Hematopoietic multipotent progenitor cell treated with erythropoietin and hydrocortisone succinate and interleukin-3 and kit ligand, for 4 days (in vitro differentiated cells): ENCODE measurements around the gene FKRP.
A peak's percentile ranks its signal among the peaks of the same experiment; 100 is the strongest.

ENCODE experiments used
- DNase-seq: peaks from one replicate; pipeline ENCODE4 v3.0.0-alpha.2; 2015

Gene FKRP

DNA sequence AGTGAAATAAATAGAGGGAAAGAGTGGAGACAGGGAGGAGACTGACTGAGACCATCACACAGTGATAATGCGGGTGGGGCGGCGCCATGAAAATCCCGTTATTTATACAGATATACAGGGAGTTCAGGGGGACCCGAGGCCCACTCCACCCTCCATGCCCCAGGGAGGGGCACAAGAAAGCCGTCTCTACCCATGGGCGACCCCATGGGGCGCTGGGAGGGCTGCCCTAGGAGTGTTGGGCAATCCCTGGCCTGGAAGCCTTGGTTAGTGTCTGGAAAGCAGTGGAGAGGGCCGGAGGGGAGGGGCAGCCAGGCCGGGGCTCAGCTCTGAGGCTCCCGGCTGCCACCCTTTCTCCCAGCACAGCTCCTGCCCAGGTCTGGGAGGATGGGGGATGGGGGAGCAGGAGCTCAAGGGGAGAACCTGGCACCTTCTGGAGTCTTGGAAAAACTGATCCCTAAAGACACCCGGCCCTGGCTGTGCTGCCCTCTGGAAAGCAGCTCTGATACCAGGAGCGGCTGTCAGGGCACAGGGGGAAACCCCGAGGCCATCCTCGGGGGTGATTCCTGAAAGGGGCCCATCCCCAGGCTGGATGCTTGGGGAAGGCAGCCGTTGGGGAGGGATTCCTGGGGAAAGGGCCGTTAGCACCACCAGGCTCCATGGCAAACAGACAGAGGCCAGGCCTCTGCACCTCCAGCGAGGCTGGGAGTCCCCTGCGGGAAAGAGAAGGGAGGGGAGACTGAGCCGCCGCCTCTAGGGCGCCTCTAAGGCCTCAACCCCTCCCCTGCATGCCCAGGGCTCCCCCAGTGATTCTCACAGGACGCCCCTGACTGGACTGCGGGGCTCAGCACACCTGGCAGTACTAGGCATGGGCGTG is 26.0 kb upstream of the FKRP start:
- no peak for DNase-seq

DNA sequence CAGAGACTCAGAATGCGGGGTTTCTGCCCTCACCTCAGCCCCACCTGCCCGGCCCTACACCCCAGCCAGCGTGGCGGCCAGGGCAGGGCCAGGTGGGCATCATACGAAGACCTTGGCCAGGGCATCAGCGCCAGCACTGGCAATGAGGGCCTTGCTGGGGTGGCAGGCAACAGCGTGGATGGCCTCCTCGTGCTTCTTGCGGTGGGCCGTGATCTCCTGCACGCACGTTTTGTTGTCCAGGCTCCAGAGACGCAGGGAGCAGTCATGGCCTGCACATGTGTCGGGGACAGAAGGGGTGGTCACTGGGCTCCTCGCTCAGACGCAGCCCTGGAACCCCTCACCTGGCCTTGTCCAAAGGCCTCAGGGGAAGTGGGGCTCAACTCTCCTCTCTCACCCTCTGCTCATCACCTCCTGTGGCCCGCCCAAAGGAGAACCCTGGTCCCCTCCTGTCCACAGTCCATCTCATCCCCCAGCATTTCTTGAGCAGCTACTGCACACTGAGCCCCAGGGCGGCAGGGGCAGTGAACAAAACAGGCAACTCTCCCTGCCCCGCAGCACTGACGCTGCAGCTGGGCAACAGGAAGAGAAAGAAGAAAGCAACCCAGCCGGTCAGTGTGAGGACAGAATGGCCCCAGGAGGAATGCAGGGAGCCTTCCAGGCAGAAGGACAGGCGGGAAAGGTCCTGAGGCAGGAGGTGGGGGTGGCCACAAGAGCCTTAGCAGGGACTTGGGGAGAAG is 25.2 kb upstream of the FKRP start:
- no peak for DNase-seq

DNA sequence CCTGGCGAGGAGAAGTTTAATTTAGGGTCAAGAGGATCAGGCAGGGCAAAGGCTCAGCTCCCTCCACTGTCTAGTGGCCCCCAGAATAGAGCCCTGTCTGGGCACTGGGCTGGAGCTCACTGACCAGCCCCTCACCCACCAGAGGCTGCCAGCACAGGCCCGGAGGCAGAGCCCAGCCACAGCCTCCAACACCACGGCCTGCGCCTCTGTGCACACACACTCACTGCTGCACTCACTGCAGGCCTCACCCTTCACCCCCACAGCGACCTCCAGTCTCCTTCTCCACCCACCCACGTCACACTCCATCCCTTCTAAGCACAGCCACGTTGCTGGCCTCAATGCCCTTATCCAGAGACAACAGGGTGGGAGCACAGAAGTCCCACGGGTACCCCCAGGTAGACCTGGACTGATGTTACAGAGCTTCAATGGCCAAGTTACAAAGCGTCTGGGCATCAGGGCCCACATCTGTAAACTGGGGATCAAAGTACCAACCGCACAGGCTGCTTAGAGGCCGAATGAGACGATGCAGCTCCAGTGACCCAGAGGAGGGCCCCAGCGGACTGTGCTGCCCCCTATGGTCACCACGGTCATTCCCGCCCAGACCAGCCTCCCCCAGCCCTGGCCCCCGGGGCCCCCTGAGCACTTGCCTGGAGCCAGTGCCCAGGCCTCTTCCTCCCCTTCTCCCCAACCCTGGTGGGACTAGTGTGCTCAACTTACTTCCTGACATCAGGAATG is 24.4 kb upstream of the FKRP start:
- DNase-seq = no peak

DNA sequence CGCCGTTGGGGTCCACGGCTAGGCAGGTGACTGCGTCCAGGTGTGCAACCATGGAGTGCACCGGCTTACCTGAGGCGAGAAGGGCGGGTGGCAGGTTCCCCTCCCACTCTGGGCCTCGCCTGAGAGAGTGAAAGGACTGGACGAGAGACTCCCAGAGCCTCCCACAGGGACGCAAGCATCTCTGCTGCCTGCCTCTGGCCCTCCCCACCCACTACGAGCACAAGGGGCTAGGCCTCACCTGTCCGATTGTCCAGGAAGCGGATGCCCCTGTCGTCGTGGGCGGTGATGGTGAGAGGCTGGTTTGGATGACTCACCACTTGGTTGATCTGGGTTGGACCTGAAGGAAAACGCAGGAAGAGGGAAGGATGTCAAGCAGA is 23.9 kb upstream of the FKRP start:
- DNase-seq = no peak

DNA sequence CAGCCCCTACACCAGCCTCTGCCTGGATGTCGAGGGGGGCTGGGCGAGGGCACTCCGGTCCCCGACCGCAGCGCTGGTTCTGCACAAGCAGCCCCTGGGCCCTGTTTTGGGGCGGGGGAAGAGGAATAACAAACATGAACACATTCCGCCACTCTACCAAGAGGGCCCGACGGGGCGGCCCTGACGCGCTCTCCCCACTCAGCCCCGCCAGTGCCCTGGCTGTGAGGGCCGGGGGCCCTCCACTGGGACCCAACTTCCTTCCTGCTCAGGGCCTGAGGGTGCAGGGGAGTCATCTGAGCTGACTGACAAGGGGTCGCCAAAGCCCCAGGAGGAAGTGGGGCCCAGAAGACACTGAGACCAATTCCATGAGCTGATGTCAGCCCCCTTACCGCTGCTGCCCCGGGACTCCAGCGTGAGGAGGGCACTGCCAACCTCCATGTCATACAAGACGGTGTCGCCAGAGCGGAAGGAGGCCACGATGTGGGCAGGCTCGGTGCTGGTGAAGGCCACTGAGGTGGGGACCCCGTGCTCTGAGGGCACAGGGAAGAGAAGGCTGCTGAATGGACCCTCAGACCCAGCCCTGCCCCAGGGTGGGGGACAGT is 23.3 kb upstream of the FKRP start:
- DNase-seq = peak; percentile 46

DNA sequence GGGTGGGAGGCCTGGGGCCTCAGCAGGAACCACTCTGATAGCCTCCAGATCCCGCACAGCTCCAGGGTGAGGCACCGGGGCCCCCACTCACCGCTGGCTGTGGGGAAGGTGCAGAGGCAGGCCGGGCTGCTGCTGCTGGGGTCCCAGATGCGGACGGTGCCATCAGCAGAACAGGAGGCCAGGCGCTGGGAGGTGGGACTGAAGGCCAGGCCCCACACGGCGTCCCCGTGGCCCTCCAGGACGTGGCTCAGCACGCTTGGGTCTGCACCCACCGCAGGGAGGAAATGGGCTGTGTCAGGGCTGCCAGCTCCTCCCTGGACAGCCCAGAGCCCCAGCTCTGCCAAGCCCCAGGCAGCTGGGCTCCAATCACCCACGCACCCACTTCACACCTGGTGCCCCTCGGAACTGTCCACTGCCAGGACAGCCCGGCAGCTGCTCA is 22.8 kb upstream of the FKRP start:
- DNase-seq = peak; percentile 66

DNA sequence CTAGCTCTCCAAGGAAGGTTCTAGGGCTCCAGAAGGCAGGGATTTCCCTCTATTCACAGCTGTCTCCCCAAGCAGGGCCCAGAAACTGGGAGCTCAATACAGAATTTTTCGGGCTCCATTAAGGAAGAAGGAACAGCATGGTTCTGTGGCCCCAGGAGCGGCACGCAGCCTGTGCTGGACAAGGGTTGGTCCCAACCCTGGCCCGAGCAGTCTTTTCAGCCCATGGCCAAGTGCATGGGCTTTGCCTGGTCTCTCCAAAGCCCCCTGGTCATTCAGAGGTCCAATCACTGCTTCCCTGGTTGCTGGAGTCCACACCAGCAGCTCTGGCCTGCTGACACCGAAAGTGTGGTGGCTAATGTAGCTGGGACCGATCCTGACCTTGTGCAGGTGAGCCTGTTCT is 22.4 kb upstream of the FKRP start:
- no peak for DNase-seq

DNA sequence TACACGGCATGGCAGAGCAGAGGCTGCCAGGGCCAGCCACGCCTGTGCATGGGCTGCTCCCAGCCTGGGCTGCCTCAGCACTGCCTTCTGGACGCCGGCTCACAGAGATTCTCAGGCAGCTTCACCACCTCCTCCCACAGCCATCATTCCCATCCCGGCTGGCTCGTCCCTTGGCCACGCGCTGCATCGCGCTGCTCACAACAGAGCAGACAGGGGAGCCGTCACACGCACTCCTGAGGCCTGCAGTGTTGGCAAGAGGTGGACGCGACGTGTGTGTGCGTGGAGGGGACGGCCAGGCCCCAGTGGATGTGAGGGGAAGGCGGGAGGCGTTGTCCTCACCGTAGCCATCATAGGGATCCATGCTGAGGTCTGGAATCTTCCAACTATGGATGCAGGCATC is 21.4 kb upstream of the FKRP start:
- DNase-seq = no peak

DNA sequence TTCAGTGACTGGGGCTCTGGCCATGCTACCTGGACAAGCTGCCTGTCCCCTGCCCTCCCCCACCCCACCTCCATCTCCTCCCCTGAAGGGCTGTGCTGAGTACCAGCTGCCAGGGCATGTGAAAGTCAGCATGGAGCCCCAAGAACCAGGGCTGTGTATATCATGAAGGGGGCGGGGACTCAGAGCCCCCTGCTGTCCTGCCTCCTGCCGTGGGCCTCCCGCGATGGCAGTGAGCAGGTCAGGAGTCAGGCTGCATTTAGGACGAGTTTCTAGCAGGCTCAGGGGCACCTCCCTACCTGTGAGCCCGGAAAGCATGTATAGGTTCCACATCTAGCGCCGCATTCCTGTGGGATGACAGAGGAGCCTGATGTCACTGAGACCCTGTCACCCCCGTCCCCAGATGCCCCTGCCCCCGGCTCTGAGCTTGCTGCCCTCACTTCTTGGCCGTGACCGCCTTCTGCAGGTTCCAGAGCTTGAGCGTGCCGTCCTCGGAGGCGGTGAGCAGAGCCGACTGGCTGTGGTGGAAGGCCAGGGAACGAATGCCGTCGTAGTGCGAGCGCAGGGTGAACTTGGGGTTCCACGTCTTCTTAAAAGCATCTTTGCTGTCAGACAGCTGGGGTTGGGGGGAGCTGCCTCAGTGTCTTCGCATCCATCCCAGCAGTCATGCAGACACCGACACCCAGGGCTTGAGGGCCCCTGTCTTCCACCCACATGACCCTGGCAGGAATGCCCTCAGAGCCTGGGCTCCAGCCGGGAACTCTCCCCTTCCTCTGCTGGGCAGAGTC is 20.6 kb upstream of the FKRP start:
- DNase-seq = no peak

DNA sequence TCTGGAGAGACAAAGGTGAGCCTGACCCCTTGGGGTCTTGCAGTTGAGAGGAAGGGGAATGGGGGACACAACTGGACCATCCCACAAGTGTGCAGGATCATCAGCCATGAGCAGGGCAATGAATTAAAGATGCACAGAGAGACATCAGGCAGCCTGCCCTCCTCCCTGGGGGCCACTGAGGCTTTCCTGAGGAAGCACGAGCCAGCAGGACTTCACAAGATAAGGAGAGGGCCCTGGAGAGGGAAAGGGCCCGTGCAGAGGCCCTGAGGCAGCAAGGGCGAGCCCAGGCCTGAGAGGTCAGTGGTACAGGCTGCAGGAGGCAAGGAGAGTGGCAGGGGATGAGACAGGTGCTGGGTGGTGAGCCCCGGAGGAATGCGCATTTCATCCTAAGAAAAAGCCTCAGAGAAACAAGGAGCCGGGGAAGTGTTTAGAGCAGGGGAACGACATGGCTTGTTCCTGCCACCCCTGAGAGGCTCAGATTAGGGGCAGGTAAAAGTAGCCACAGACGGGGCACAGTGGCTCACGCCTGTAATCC is 19.9 kb upstream of the FKRP start:
- DNase-seq = no peak

DNA sequence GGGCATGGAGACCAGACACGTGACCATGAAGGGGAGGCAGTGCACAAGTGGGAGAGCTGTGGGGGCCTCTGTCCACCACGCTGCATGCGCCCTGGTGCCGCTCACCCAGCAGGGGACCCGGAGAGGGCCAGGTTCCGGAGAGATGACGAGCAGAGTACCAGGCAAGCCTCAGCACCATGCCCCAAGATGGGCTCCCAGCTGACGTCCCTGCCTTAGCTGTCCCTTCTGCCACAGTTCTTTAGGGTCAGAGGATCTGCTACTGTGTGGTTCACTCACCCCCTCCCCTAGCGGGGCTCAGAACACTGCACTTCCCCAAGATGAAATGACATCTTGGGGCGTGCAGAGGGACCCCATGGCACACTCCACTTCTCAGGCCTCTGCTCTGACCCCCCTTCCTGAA is 19.3 kb upstream of the FKRP start:
- no peak for DNase-seq

DNA sequence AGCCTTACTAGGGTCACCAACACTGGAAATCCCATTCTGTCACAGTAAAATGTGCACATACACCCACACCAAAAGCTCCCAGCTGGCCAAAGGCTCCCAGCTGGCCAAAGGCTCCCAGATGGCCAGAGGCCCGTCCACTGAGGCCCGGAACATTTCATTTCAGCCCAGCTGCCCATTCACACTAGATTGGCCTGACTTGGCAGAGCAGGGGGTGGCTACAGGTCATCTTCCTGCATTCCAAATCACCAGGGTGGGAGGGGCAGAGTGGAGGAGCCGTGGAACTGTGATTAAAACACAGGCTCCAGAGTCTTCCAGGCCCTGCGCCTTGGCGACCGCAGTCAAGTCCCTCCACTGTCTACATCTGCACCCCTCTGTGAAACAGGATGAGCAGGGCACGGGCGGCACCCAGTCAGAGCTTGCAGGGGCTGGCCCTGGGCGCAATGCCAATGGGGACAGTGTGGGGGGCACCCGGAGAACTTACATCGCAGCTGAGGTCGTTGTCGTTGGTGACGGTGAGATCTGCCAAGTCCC is 18.8 kb upstream of the FKRP start:
- DNase-seq = no peak

DNA sequence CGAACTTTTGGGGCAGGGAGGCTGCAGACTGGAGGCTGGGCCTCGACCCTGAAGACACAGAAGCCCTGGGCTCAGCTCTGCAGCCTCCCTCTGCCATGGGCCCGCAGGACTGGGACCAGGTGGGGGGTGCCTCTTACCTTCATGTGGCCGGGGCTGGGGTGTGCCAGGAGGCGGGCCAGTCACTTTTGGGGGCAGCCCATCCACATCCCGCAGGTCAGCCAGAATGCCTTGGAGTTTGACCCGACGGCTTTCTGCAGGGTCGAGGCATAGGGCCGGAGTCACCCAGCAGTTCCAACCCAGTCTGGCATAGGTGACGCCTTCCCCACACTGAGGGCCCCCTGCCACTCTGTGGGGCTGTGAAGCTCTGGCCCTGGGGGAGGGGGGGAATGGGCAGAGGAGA is 18.1 kb upstream of the FKRP start:
- no peak for DNase-seq

DNA sequence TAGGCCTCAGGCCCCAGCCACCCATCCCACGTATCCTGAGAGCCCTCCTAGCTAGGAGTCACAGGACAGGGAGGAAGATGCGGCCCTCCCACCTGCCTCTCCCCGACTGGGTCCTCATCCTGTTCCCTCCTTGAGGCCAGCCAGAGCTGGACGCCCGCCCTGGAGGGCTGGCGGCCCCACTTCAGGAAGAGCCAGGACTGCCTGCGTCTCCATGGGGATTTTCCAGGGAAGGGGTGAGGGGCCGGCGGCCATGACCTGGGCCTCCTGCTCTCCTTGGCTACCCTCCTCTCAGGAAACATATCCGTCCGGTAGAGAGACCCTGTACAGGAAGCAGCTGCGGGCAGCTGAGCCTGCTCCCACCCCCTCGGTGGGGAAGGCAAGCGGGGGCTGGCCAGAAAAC is 17.6 kb upstream of the FKRP start:
- DNase-seq = no peak

DNA sequence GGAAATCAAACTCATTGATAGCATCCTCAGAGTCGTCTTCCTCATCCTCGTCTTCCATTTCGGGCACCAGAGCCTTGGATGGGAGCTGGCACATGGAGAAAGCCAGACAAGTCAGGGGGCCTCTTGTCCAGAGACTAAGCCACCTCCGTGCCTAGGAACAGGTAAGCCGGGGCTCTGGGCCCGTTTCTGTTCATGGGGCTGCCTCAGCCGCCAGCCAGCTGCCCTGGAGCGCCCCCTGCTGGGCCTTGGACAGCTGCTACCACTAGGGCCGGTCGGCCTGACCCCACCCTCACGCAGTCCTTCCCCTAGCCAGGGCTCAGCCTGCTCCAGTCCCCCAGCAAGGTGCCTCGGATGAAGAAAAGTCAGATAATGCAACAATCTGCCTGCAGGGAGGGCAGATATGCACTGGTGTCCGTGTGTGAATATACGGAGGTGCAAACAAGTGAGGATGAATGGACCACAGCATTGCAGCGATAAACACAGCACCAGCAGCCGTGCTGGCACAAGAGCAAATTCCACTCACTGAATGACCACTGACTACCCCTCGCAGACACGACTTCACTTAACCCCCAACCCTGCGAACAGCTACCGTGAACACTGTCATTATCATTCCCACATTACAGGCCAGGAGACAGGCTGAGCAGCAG is 17.0 kb upstream of the FKRP start:
- DNase-seq = peak; percentile 86

DNA sequence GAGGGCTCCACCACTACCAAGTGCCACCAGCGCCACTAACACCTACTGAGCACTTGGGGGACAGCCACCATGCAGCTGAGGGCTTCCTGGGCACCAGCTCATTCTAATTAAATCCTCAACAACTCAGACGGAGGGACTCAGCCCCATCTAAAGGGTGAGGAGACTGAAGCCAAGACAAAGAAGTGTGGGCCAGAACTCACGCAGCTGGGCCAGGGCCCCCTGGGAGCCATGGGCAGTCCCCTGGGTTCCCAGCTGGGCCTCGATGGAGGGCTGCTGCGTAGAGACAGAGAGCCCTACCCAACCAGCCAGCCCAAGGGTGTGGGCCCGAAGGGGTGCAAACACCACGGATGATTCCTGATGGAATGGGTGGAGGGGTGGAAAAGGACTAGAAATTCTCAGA is 16.2 kb upstream of the FKRP start:
- no peak for DNase-seq

DNA sequence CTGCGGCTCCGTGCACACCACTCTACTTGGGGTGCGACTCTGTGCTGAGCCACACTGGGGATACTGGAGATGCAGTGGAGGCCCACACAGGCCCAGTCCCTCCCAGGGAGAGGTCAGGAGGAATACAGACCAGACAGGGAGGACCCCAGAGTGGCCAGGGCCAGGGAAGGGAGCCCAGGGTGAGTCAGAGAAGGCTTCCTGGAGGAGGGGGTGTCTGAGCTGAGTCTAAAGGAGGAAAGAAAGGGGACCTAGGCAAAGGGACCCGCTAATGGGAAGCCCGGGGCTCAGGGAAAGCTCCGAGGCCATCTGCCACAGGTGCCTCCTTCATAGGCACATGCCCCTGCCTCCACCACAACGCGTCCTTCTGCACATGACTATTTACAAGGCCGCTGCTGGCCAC is 15.7 kb upstream of the FKRP start:
- DNase-seq = no peak

DNA sequence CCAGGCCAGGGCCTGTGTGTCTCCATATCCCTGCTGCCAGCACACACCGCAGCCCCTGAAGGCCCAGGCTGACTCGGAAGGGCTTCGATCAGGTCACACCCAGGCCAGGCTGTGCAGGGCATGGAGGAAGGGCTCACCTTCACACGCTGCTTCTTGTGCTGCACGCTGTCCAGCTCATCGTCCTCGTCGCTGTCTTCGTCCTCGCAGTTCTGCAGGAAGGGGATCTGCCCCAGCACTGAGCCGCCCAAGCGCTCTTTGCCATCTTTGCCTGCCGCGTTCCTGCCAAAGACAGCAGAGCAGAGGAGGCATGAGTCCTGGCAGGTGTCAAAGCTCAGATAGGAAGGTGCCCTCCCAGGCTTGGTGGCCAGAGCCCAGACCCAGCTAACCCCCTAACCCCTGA is 15.3 kb upstream of the FKRP start:
- no peak for DNase-seq

DNA sequence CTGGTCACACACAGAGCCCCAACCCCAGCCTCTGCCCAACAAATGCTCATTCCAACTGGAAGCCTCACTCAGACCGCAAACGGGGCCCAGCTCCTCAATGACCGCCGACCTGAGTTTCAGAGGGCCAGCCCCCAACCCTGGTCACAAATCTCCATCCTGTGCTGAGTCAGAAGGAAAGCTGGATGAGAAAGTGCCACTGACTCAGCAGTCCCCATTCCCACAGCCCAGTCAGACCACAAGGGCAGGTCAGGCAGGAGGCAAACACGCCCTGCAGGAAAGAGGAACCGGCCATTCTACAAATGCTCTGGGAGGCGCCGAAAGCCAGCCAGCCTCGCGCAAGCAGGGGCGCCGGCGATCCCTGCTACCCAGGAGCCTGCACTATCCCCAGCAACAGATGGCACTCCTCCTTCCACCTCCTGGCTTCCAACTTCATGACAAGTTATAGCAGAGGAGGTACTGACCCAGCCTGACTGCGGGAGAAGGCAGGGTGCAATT is 14.8 kb upstream of the FKRP start:
- peak; percentile 88 for DNase-seq

DNA sequence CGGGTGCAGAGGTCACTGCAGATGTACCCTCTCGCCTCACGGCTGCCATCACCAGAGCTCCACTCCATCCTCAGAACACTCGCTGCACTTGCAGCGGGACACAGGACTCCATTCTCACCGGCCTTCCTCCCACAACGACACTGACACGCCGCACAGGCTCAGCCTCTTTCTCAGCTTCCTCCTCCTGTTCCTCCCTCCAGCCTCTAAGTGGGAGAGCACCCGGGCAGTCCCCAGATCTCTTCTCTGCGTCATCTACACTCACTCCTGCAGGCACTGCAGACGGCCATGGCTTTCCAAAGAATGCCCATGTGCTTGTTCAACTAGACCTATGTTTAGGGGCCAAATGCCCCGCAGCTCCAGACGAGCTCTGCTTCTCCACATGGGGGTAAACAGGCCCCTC is 14.3 kb upstream of the FKRP start:
- DNase-seq = peak; percentile 49
